ENCODE measurements around the gene PTRH2. TPM values are rescaled to one million over a fixed set of nuclear protein-coding genes. Genes with fewer than 3 reads are reported as not detected.
A peak's percentile ranks its signal among the peaks of the same experiment; 100 is the strongest.
"Not testable (repeated sequence)": the region's sequence is repeated elsewhere in the genome, so short reads cannot be mapped to it uniquely, and the experiment has no call there.

The PTRH2 gene
- 10 to 100 TPM; 23.1 to 27.0 (median 23.2) TPM for polyA plus RNA-seq (ENCODE audit: insufficient read length in 3 of 3)
- long read RNA-seq, donor 1, full-length matches to known transcripts: 11 of 29 reads
- long read RNA-seq, donor 1, partial matches to known transcripts: 18 of 29 reads
- long read RNA-seq, donor 1, other reads (novel, unspliced or antisense): 0 of 29 reads
- long read RNA-seq, donor 2, full-length matches to known transcripts: 26 of 26 reads
- long read RNA-seq, donor 2, partial matches to known transcripts: 0 of 26 reads
- long read RNA-seq, donor 2, other reads (novel, unspliced or antisense): 0 of 26 reads
- long read RNA-seq, donor 3, full-length matches to known transcripts: 52 of 542 reads
- long read RNA-seq, donor 3, partial matches to known transcripts: 473 of 542 reads
- long read RNA-seq, donor 3, other reads (novel, unspliced or antisense): 17 of 542 reads
- long read RNA-seq, donor 4, full-length matches to known transcripts: 19 of 91 reads
- long read RNA-seq, donor 4, partial matches to known transcripts: 62 of 91 reads
- long read RNA-seq, donor 4, other reads (novel, unspliced or antisense): 10 of 91 reads
- long read RNA-seq, donor 5: 0 reads
- long read RNA-seq, donor 6, full-length matches to known transcripts: 27 of 27 reads
- long read RNA-seq, donor 6, partial matches to known transcripts: 0 of 27 reads
- long read RNA-seq, donor 6, other reads (novel, unspliced or antisense): 0 of 27 reads
- long read RNA-seq, donor 7, full-length matches to known transcripts: 47 of 47 reads
- long read RNA-seq, donor 7, partial matches to known transcripts: 0 of 47 reads
- long read RNA-seq, donor 7, other reads (novel, unspliced or antisense): 0 of 47 reads
- long read RNA-seq, donor 8: 0 reads
- long read RNA-seq, donor 9, full-length matches to known transcripts: 31 of 65 reads
- long read RNA-seq, donor 9, partial matches to known transcripts: 17 of 65 reads
- long read RNA-seq, donor 9, other reads (novel, unspliced or antisense): 17 of 65 reads
- long read RNA-seq, donor 10, full-length matches to known transcripts: 29 of 139 reads
- long read RNA-seq, donor 10, partial matches to known transcripts: 65 of 139 reads
- long read RNA-seq, donor 10, other reads (novel, unspliced or antisense): 45 of 139 reads
- long read RNA-seq, donor 11, full-length matches to known transcripts: 12 of 12 reads
- long read RNA-seq, donor 11, partial matches to known transcripts: 0 of 12 reads
- long read RNA-seq, donor 11, other reads (novel, unspliced or antisense): 0 of 12 reads
- long read RNA-seq, donor 12, full-length matches to known transcripts: 11 of 11 reads
- long read RNA-seq, donor 12, partial matches to known transcripts: 0 of 11 reads
- long read RNA-seq, donor 12, other reads (novel, unspliced or antisense): 0 of 11 reads
- long read RNA-seq, donor 13: 0 reads
- long read RNA-seq, donor 14, full-length matches to known transcripts: 28 of 28 reads
- long read RNA-seq, donor 14, partial matches to known transcripts: 0 of 28 reads
- long read RNA-seq, donor 14, other reads (novel, unspliced or antisense): 0 of 28 reads
- long read RNA-seq, donor 15, full-length matches to known transcripts: 16 of 16 reads
- long read RNA-seq, donor 15, partial matches to known transcripts: 0 of 16 reads
- long read RNA-seq, donor 15, other reads (novel, unspliced or antisense): 0 of 16 reads
- long read RNA-seq, donor 16, full-length matches to known transcripts: 53 of 426 reads
- long read RNA-seq, donor 16, partial matches to known transcripts: 353 of 426 reads
- long read RNA-seq, donor 16, other reads (novel, unspliced or antisense): 20 of 426 reads

- peak; percentile 97 to 100 (median 99) for DNase-seq (ENCODE audit: extremely low read depth in 1 of 11, low read depth in 9 of 11, low spot score in 4 of 11)
Observed at GRCh38 chr17:59707149-59707970, at the start of gene PTRH2, which contains the start of gene VMP1. TSS of gene PTRH2 (minus strand) at chr17:59707430. CDS start at chr17:59697978, 9,452 bp downstream. TSS of gene VMP1 (plus strand) at chr17:59707654. CDS start at chr17:59731447, 23,793 bp downstream.

- DNase-seq (ENCODE audit: extremely low read depth in 1 of 11, low read depth in 9 of 11, low spot score in 4 of 11): no peak
Observed at GRCh38 chr17:59756236-59756818, 49.1 kb upstream of the PTRH2 start.

- not testable (repeated sequence) for DNase-seq (ENCODE audit: extremely low read depth in 1 of 11, low read depth in 9 of 11, low spot score in 4 of 11)
Observed at GRCh38 chr17:59755069-59755468, 47.8 kb upstream of the PTRH2 start.

GRCh38 chr17:59754552-59754951 is 47.3 kb upstream of the PTRH2 start:
- no peak for DNase-seq (ENCODE audit: extremely low read depth in 1 of 11, low read depth in 9 of 11, low spot score in 4 of 11)

GRCh38 chr17:59753522-59754467 is 46.6 kb upstream of the PTRH2 start:
- peak; percentile 72 to 92 (median 81) for DNase-seq (ENCODE audit: extremely low read depth in 1 of 11, low read depth in 9 of 11, low spot score in 4 of 11)

- DNase-seq (ENCODE audit: extremely low read depth in 1 of 11, low read depth in 9 of 11, low spot score in 4 of 11): no peak
Observed at GRCh38 chr17:59752922-59753321, 45.7 kb upstream of the PTRH2 start.

GRCh38 chr17:59752446-59752845 is 45.2 kb upstream of the PTRH2 start:
- DNase-seq (ENCODE audit: extremely low read depth in 1 of 11, low read depth in 9 of 11, low spot score in 4 of 11): no peak

- DNase-seq (ENCODE audit: extremely low read depth in 1 of 11, low read depth in 9 of 11, low spot score in 4 of 11): no peak
Observed at GRCh38 chr17:59751955-59752413, 44.8 kb upstream of the PTRH2 start.

- no peak for DNase-seq (ENCODE audit: extremely low read depth in 1 of 11, low read depth in 9 of 11, low spot score in 4 of 11)
Observed at GRCh38 chr17:59748591-59748990, 41.4 kb upstream of the PTRH2 start.

- DNase-seq (ENCODE audit: extremely low read depth in 1 of 11, low read depth in 9 of 11, low spot score in 4 of 11): peak in 1 of 11 donors; percentile 20
Observed at GRCh38 chr17:59746849-59747445, 39.7 kb upstream of the PTRH2 start.

- no peak for DNase-seq (ENCODE audit: extremely low read depth in 1 of 11, low read depth in 9 of 11, low spot score in 4 of 11)
Observed at GRCh38 chr17:59745040-59745439, 37.8 kb upstream of the PTRH2 start.

GRCh38 chr17:59743842-59744241 is 36.6 kb upstream of the PTRH2 start:
- DNase-seq (ENCODE audit: extremely low read depth in 1 of 11, low read depth in 9 of 11, low spot score in 4 of 11): no peak

GRCh38 chr17:59737324-59737723 is 30.1 kb upstream of the PTRH2 start:
- DNase-seq (ENCODE audit: extremely low read depth in 1 of 11, low read depth in 9 of 11, low spot score in 4 of 11): no peak

- no peak for DNase-seq (ENCODE audit: extremely low read depth in 1 of 11, low read depth in 9 of 11, low spot score in 4 of 11)
Observed at GRCh38 chr17:59734226-59734625, 27.0 kb upstream of the PTRH2 start.

- DNase-seq (ENCODE audit: extremely low read depth in 1 of 11, low read depth in 9 of 11, low spot score in 4 of 11): no peak
Observed at GRCh38 chr17:59733697-59734096, 26.5 kb upstream of the PTRH2 start.
